ENCODE data around the gene ARMC9.
"Not testable (repeated sequence)": the region's sequence is repeated elsewhere in the genome, so short reads cannot be mapped to it uniquely, and the experiment has no call there.

ARMC9 gene

GRCh38 chr2:231343988-231344387, 145.6 kb downstream of the ARMC9 start:
- DNase-seq (ENCODE audit: low read depth): no peak

GRCh38 chr2:231344851-231345250, 146.4 kb downstream of the ARMC9 start:
- no peak for DNase-seq (ENCODE audit: low read depth)

- no peak for DNase-seq (ENCODE audit: low read depth)
Measured at GRCh38 chr2:231347081-231347480, 148.7 kb downstream of the ARMC9 start.

GRCh38 chr2:231347638-231348037, 149.2 kb downstream of the ARMC9 start:
- DNase-seq (ENCODE audit: low read depth): no peak

- DNase-seq (ENCODE audit: low read depth): no peak
Measured at GRCh38 chr2:231348173-231348572, 149.7 kb downstream of the ARMC9 start.

- DNase-seq (ENCODE audit: low read depth): no peak
Measured at GRCh38 chr2:231348704-231349373, 150.4 kb downstream of the ARMC9 start.

GRCh38 chr2:231349374-231349735, 150.9 kb downstream of the ARMC9 start:
- DNase-seq (ENCODE audit: low read depth): not testable (repeated sequence)

GRCh38 chr2:231351648-231352047, 153.2 kb downstream of the ARMC9 start:
- no peak for DNase-seq (ENCODE audit: low read depth)

- DNase-seq (ENCODE audit: low read depth): no peak
Measured at GRCh38 chr2:231353469-231353868, 155.0 kb downstream of the ARMC9 start.

- no peak for DNase-seq (ENCODE audit: low read depth)
Measured at GRCh38 chr2:231355508-231356465, 157.4 kb downstream of the ARMC9 start.

- no peak for DNase-seq (ENCODE audit: low read depth)
Measured at GRCh38 chr2:231356466-231356844, 158.0 kb downstream of the ARMC9 start.

- DNase-seq (ENCODE audit: low read depth): no peak
Measured at GRCh38 chr2:231357048-231357447, 158.6 kb downstream of the ARMC9 start.

GRCh38 chr2:231357931-231358330, 159.5 kb downstream of the ARMC9 start:
- DNase-seq (ENCODE audit: low read depth): no peak

- no peak for DNase-seq (ENCODE audit: low read depth)
Measured at GRCh38 chr2:231359441-231359840, 161.0 kb downstream of the ARMC9 start.

GRCh38 chr2:231359948-231360347, 161.5 kb downstream of the ARMC9 start:
- no peak for DNase-seq (ENCODE audit: low read depth)

- no peak for DNase-seq (ENCODE audit: low read depth)
Measured at GRCh38 chr2:231360401-231360800, 162.0 kb downstream of the ARMC9 start.

GRCh38 chr2:231360881-231361371, 162.5 kb downstream of the ARMC9 start:
- no peak for DNase-seq (ENCODE audit: low read depth)

GRCh38 chr2:231361701-231362554, 163.5 kb downstream of the ARMC9 start:
- DNase-seq (ENCODE audit: low read depth): no peak

- DNase-seq (ENCODE audit: low read depth): no peak
Measured at GRCh38 chr2:231362555-231363184, 164.2 kb downstream of the ARMC9 start.

GRCh38 chr2:231364061-231364460, 165.6 kb downstream of the ARMC9 start:
- DNase-seq (ENCODE audit: low read depth): no peak

GRCh38 chr2:231364961-231365810, 166.8 kb downstream of the ARMC9 start:
- DNase-seq (ENCODE audit: low read depth): no peak

Data from stimulated activated CD8-positive, alpha-beta memory T cell treated with anti-CD3 and anti-CD28 coated beads, Interleukin-15, amount 100 ng/mL, for 1 hour (primary cell).